GM12864 (cell line): ENCODE measurements around the gene ABCA7.

Source experiments
- DNase-seq: peaks from one replicate; pipeline ENCODE4 v3.0.0-alpha.2; 2011; ENCODE audit warnings: low read depth
- H3K4me3 ChIP-seq: 2 replicates; pipeline ENCODE4 v1.5.1; 2011; ENCODE audit warnings: mild to moderate bottlenecking, low read depth, low read length, control low read depth
- CTCF ChIP-seq: IDR thresholded peaks from 2 replicates; pipeline ENCODE4 v1.5.1; 2011; ENCODE audit warnings: low read depth, mild to moderate bottlenecking, moderate library complexity, low read length, control low read depth, inconsistent platforms; ENCODE audit errors: missing control alignments

Gene ABCA7

DNA sequence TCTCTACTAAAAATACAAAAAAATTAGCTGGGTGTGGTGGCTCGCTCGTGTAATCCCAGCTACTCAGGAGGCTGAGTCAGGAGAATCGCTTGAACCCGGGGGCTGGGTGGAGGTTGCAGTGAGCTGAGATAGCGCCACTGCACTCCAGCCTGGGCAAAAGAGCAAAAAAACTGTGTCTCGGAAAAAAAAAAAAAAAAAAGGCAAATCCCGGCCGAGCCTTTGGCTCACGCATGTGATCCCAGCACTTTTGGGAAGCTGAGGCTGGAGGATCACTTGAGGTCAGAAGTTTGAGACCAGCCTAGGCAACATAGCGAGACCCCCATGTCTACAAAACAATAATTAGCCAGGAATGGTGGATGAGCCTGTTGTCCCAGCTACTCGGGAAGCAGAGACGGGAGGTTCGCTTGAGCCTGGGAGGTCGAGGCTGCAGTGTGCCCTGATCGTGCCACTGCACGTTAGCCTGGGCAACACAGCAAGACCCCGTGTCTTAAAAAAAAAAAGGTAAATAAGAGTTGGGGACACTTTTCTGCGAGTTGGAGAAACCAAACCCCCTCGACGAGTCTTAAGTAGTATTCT is 63.3 kb downstream of the ABCA7 start:
- peak overlapping the region; percentile 44 for H3K4me3 ChIP-seq
- TF ChIP-seq CTCF: no peak
- DNase-seq: no peak

GRCh38 chr19:1103708-1104310 is 63.9 kb downstream of the ABCA7 start, which contains the start of gene GPX4:
Gene GPX4, plus strand, starts transcription at chr19:1103994. Its CDS starts 50 bp downstream, at chr19:1104044.
- no peak for TF ChIP-seq CTCF
- DNase-seq: peak; percentile 96
- H3K4me3 ChIP-seq: peak within 1 kb of the TSS; percentile 92

DNA sequence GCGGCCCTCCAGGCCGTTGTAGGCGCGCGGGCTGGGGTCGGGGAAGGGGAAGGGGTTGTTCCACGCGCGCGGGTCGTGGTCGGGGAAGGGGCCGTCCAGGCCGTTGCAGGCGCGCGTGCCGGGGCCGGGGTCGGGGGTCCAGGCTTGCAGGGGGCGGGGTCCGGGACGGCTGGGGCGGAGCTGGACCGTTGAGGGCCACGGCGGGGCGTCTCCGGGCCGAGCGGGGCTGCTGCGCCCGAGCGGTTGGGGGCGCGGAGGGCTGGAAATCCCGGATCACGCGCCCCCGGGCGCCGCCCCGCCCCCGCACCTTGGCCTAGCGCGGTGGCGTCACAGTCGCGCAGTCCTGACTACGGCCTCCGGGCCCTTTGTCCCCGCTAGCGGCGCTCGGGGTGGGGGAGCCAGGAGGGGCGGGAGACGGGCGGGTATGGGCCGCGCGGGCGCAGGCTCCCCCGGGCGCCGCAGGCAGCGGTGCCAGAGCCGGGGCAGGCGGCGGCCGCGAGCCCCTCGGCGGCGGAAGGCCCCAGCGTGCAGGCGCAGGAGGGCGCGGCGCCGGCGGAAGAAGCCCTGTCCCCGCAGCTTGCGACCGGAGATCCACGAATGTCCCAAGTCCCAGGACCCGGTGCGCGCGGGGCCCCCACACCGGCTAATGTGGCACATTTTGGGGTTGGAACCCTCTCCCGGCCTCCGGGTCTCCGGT is 64.6 kb downstream of the ABCA7 start:
- H3K4me3 ChIP-seq: peak overlapping the region; percentile 92
- no peak for TF ChIP-seq CTCF
- DNase-seq: no peak

- H3K4me3 ChIP-seq: peak overlapping the region; percentile 92
- no peak for TF ChIP-seq CTCF
- DNase-seq: no peak
Measured at GRCh38 chr19:1105008-1105872, 65.3 kb downstream of the ABCA7 start.

- TF ChIP-seq CTCF: no peak
- no peak for DNase-seq
- no peak overlapping the region for H3K4me3 ChIP-seq
Measured at GRCh38 chr19:1105873-1106840, 66.2 kb downstream of the ABCA7 start.
